G401.6 (cell line): ENCODE measurements around the gene SOWAHB.
"Not testable (repeated sequence)": the region's sequence is repeated elsewhere in the genome, so short reads cannot be mapped to it uniquely, and the experiment has no call there.

Experiments
- FAIRE-seq: peaks from 2 replicates; lab custom pipeline; 2012; peaks lifted over from hg19 to GRCh38; lab: Jason Lieb, UNC

SOWAHB gene

GRCh38 chr4:76894537-76895255, 3.2 kb downstream of the SOWAHB start:
- FAIRE-seq, result no peak

GRCh38 chr4:76892601-76893000, 5.3 kb downstream of the SOWAHB start:
- no peak for FAIRE-seq

DNA sequence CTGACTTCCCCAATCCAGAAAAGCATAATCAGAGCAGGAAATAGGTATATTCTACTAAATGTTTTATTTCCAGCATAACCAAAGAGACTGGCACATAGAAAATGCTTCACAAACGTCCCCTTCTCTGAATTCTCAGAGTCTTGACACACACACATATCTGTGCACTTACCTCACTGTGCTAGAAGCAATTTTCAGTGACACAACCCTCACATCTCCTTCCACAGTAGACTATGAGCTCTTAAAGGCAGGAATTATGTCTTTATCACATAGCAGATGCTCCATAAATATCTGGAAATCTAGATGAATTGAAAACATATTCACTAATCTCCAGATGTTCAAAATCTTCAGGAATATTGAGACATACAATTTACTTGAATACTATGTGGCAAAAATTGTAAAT, 5.9 kb downstream of the SOWAHB start:
- FAIRE-seq, result no peak

DNA sequence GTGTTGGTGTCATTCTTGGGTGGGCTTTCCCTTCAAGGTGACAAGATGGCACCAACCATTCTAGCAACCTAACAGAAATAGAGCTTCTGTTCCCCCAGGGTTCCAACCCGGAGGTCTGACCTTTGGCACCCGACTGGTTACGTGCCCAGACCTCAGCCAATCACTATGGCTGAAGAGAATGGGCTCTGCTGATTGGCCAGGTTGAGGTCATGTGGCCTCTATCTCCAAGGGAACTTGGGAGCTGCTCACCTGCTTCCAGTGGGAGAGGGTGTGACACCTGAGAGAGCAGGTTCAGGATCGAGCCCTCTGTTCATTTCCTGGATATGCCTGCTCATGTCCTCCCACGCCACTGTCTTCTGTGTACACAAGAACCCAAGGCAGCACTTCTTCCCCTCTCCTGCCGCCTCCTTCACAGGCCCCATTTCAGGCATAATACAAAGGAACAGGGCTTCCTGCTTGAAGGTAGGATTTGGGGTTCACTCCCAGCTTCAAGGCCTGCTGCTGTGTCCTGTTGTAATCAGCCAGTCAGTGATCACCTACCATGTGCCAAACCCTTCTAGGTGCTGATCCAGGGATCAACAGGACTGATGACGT, 11.0 kb downstream of the SOWAHB start:
- FAIRE-seq, result no peak

DNA sequence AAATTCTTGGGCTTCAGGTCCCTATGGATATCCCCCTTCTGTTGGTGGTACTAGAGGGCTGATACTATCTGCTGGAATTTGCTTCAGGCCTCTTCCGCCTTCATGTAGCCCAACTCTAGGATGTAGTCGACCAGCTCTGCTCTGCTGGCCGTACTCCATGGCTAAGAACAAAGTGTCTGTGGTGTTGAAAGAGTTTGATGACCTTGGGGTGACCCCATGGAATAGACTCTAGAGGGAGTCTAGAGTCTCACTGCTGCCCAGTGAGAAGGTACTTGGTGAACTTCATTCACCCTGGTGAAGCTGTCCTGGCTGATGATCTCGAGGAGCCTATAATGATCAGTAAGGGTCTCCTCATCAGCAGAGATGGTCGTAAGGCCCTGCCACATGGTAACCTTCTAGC, 11.7 kb downstream of the SOWAHB start:
- FAIRE-seq, result no peak

- no peak for FAIRE-seq
These were observed 14.8 kb downstream of the SOWAHB start for GRCh38 chr4:76883147-76883546.

- no peak for FAIRE-seq
These were observed 15.3 kb downstream of the SOWAHB start for GRCh38 chr4:76882630-76883029.

- FAIRE-seq, result no peak
These were observed 16.6 kb downstream of the SOWAHB start for GRCh38 chr4:76881375-76881774.

- FAIRE-seq, result no peak
These were observed 18.1 kb downstream of the SOWAHB start for GRCh38 chr4:76879731-76880364.

- not testable (repeated sequence) for FAIRE-seq
These were observed 19.2 kb downstream of the SOWAHB start for GRCh38 chr4:76878641-76879165.

DNA sequence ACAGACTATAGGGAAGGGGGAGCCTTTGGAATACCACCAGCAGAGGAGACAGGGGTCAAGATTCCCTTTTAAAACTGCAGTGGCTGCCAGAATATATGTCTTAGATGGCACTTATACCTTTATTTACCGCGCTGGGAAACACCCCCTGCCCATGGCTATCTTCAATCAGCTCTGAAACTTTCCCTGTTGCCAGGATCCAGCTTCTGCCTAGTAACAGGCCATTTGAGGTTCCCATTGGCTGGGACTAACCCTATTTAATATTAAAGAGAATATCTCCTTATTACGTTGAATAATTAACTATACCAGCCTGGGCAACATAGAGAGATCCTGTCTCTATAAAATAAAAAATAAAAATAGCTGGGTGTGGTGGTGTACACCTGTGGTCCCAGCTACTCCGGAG, 23.8 kb downstream of the SOWAHB start:
- FAIRE-seq, result no peak

- no peak for FAIRE-seq
These were observed 24.4 kb downstream of the SOWAHB start for GRCh38 chr4:76873495-76873894.

GRCh38 chr4:76872556-76872955, 25.4 kb downstream of the SOWAHB start:
- FAIRE-seq, result no peak

DNA sequence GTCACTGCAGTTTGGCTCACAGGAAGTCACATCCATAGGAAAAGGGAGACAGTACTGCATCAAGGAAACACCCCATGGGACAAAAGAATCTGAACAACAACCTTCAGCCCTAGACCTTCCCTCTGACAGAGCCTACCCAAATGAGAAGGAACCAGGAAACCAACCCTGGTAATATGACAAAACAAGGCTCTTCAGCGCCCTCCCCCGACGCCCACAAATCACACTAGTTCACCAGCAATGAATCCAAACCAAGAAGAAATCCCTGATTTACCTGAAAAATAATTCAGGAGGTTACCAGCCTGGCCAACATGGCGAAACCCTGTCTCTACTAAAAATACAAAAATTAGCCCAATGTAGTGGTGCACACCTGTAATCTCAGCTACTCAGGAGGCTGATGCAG, 29.2 kb downstream of the SOWAHB start:
- not testable (repeated sequence) for FAIRE-seq

- FAIRE-seq, result no peak
These were observed 29.9 kb downstream of the SOWAHB start for GRCh38 chr4:76867880-76868655.

- FAIRE-seq, result no peak
These were observed 30.6 kb downstream of the SOWAHB start for GRCh38 chr4:76867377-76867776.

GRCh38 chr4:76866641-76867040, 31.3 kb downstream of the SOWAHB start:
- no peak for FAIRE-seq

DNA sequence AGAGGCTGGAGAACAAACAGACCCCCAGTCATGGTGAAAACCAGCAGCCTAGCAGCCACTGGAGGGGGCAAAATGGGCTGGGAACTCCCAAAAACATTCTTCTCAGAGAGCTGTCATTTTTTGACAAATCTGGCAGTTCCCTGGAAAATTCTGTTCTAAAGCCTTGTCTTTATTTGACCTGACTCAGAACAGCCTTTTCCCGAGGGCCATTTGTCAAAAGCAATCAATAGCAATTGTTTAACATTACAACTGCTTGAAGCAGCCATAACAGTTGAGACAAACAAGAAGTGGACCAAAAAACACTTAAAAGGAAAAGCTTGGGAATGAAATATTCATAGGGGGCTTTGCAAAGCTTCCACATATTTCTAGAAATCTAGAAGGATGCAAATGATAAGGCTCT, 39.6 kb downstream of the SOWAHB start:
- no peak for FAIRE-seq

- FAIRE-seq, result no peak
These were observed 40.9 kb downstream of the SOWAHB start for GRCh38 chr4:76857074-76857409.

DNA sequence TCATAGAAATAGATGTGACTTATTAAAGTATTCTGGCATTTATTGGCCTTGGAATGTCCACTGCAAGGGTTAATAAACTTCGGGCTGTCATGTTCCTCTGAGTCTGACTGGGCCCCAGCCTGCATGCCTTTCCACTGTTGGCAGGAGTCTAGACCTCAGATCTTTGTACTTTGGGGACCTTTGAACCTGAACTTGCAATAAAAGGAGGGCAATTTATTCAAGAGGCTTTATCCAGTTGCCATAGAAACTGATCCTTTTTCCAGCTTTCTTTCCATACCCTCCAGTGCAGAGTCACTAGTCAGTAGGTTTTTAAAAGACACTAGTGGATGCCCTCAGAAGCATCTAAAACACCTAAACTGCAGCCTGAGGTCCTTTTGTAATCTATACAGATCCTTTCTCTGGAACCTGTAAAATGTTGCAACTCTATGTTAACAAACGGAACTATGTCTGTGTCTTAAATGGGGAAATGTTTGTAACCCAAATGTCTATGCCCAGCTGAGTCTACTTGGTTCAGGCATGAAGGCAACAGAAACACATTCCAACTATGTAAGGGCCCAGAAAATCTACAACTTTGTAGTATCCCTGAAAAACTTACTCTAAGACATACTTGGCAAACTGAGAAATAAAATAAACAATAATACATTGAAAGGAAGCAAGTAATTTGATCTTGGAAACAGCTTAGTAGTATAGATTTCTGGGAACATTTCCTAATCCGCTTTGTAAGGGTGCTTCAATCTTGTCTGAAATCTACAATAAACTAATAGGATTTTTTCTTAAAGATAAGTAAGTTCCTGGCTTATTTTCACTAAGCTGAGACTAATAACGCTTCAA, 41.5 kb downstream of the SOWAHB start:
- no peak for FAIRE-seq

- no peak for FAIRE-seq
These were observed 43.1 kb downstream of the SOWAHB start for GRCh38 chr4:76854858-76855257.

DNA sequence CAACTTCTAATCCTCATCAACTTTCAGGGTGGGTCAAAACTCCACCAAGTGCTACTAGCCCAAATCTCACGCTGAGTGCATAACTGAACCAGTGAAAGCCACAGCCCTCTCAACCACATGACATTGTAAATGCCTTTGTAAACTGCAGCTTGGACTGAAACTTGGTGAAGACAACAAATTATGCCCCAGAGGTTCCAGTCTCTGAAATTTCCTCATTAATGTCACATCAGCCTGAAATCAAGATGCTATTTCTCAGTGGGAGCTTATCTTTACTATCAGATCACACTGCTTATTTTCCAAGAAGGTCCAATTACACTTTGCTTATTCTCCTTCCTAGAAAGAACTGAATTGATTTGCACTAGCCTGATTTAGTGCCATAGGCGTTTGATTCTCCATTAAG, 46.6 kb downstream of the SOWAHB start:
- FAIRE-seq, result no peak
